Stimulated activated CD4-positive, alpha-beta T cell treated with anti-CD3 and anti-CD28 coated beads, Interleukin-1b, Interleukin-23, amount 100 ng/mL, for 4 hours (primary cell): ENCODE results near the gene TEKT1.
A peak's percentile ranks its signal among the peaks of the same experiment; 100 is the strongest.

Experiments
- DNase-seq, 2 donors: peaks; one replicate each; pipeline ENCODE4 v3.0.0-alpha.2; 2020; ENCODE audit warnings: low read depth in 2 of 2

TEKT1 gene

DNA sequence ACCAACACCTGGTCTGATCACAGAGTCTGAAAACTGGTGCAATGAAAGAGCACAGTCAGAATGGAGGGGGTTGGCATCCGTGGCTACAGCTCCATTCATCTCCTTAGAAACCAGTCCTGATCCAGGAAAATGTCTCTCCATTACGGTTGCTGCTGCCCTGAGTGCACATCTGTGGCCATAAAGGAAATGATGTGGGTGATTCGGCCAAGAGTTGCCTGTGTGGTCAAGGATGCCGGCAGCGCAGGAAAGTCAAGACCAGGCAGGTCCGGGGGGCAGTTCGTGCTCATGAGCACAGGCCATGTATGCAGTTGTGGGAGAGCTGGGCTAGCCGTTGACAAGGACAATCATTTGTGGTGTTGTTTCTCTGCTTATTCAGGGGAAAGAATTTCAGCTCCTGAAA is 69.8 kb downstream of the TEKT1 start:
- no peak for DNase-seq

DNA sequence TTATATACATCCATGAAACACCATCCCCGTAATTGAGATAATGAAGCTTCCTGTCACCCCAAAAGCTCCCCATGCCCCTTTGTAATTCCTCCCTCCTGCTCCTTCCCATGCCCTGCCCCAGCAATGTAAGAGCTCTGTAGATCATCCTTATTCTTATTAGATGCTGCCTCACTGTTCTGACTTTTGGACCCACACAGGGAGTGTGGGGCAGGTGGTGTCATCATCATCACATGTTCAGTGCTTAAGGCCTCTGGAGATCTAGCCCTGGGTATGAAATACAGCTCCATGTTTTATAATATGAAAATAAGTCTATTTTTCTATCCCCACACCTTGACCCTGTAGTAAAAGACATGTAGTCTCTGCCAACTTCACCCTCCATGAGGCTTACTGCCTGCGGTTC is 73.8 kb downstream of the TEKT1 start:
- no peak for DNase-seq

DNA sequence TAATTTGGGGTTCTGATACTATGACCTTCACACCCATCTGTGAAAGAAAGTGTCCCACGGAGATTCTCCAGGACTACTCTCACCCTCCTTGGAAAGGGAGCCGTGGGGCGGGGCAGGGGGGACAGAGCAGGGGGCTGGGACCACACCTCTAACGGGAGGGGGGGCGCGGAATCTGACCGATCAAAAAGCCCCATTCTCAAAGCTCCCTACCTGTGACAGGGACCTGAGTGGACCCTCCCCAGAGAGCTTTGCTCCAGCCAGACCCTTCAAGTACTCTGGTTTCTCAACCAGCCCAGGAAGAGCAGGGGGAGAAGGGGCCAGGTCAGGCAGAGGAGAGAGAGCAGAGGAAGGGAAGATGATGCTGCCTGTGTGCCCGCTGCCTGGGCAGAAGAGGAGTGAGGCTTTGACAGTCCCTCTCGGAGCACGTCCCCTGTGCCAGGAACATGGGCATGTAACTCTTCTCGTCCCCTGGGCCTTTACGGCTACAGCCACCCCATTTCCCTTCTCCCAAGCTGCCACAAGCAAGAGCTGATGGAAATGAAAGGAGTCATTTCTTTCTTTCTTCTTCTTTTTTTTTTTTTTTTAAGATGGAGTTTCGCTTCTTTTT is 75.0 kb downstream of the TEKT1 start:
- DNase-seq = no peak

DNA sequence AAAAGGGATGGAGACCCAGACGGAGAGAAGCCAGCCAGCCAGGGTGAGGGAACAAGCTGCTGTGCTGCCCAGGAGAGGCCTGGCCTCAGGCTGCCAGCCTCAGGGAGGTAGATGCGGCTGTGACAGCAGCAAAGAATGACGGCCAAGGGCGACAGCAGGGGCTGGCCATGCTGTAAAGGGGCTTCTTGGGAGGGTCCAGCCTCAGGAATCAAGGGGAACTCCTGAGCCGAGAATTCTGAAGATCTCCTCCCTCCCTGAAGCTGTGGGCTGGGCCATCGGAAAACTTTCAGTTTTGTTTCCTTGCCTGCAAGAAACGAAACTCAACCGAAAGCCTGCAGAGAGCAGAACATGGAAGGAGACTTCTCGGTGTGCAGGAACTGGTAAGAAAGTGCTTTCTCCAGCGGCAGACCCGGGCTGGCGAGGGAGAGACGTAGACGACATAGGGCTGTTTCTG is 75.8 kb downstream of the TEKT1 start, which contains the start of gene XAF1:
XAF1 (plus strand) TSS at position 316 of the 454 bp plus-strand sequence; CDS start at position 349, 33 bp downstream.
- peak in 1 of 2 donors; percentile 49 for DNase-seq

DNA sequence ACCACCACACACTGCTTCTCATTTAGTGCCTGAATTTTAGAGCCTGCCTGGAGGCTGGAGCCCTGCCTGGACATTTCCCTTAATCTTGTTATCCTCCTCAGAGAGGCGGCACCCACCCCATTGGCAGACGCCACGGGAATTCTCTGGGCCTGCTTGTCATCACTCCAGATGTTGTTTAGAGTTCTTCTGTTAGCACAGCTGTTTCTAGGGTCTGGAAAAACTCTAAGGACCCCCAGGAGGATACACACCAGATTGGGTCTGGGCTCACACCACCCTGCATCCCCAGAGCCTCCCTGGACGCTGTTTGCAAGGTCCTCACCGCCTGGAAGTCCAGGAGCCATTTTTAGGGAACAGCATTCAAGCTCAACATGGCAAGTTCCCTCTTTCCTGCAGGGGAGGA is 76.2 kb downstream of the TEKT1 start:
- no peak for DNase-seq

DNA sequence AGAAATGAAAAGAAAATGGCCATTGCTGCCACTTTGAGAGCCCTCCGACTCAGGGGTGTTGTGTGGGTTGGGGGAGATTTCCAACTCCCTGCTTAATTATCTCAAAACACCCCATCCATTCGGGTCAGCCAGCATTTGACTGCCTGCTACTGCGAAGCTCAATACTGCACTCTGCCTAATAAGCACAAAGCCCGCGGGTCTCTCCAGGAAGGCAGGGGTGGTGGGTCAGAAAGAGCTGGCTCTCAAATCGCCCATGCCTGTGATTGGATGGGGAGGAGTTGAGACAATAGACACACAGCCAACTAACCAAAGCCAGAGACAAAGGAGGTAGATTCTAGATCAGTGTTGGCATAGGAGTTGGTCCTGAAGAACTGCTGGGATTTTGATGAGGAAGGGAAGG is 78.0 kb downstream of the TEKT1 start:
- no peak for DNase-seq

DNA sequence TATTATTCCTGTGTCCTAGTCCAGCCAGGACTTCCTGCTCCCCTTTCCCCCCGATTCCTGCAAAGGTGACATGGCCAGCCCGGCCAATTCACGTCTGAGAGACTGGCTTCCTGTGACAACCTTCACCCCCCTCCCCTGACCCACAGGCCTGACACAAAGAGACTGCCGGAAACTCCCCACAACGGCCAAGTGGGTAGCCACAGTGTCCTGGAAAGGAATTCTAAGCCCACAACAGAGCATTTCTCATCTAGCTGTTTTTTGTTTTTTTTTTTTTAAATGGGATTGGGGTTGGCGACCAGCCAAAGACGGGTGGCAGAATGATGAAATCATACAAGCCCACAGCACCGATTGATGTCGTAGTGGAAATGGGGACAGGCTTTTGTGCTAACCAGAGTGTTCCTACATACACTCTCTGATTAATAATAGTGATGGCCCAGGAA is 78.5 kb downstream of the TEKT1 start:
- peak in 1 of 2 donors; percentile 32 for DNase-seq

DNA sequence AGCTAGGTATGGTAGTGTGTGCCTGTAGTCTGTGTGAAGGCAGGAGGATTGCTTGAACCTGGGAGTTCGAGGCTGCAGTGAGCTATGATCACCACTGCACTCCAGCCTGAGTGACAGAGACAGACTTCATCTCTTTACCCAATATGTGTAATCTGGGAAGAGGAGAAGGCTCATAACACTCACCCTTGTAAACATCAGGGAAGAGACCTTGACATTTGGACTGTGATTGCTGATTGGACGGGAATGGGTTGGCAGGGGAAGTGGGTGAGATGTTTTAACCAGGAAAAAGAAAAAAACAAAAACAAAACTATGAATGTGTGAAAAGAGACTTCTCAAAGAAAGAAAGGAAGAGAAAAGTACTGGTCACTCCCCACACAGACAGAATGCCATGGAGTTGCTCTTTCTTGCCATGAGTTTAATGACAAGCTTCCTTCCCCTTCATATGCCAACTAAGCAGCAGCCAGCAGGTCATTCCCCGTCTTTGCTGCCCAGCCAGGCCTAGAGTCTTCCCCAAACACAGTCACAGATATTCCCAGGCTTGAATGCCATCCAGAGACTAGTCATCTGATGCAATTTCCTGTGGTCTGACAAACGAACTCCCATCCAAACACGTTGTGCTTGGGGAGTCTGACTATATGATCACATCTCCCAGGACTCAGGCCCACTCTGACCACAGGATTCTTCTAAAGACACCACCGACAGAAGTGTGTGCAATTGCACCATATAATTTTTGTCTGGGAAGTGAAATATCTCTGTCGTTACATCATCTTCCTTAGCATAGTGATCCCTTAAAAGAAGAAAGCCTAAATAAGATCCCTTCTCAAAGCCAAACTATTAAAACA is 79.2 kb downstream of the TEKT1 start:
- DNase-seq = no peak

DNA sequence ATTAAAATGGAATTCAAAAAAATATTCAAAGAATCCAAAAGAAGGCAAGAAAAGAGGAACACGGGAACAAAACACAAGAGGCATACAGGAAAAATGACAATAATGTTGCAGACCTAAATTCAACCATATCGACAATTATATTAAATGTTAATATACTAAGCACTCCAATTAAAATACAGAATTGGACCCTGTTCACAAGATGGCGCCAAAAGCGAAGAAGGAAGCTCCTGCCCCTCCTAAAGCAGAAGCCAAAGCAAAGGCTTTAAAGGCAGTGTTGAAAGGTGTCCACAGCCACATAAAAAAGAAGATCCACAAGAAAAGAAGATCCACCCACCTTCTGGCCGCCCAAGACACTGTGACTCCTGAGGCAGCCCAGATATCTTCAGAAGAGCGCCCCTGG is 82.0 kb downstream of the TEKT1 start:
- DNase-seq = no peak

DNA sequence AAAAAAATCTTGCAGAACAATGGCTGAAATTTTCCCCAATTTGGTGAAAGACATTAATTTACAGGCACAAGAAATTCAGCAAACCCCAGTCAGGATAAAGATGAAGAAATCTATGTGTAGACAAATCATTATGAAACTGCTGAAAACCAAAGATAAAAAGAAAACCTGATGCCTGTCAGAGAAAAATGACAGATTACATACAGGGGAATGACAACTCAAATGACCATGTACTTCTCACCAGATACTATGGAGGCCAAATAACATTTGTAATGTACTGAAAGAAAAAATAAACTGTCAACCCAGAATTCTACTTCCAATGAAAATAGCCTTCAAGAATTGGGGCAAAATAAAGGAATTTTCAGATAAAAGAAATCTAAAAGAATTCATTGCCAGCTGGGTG is 82.9 kb downstream of the TEKT1 start:
- no peak for DNase-seq
